ENCODE results near the gene MLANA. TPM values are rescaled to one million over a fixed set of nuclear protein-coding genes. Genes with fewer than 3 reads are reported as not detected.

The MLANA gene
- total RNA-seq, 1 donor from 2014 or later = not detected

DNA sequence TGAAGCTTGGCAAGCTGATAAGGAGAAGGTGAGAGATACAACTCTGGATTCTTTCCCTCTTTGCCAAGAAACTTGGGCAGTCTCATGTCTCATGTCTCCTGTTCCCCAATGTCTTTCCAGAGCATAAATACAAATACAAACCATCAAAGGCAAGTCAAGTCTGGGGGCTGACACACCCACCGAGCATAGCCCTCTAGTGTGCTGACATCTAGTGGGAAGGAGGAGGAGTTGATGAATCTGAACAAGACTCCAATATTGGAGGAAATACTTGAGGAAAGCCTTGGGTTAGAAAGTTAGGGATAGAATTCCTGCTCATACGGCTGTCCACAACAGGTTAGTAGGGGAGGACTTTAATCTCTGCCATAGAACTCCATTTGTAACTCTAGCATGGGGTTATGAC lies 8.6 kb downstream of the MLANA start:
- DNase-seq (ENCODE audit: low read depth in 2 of 2) = no peak

DNA sequence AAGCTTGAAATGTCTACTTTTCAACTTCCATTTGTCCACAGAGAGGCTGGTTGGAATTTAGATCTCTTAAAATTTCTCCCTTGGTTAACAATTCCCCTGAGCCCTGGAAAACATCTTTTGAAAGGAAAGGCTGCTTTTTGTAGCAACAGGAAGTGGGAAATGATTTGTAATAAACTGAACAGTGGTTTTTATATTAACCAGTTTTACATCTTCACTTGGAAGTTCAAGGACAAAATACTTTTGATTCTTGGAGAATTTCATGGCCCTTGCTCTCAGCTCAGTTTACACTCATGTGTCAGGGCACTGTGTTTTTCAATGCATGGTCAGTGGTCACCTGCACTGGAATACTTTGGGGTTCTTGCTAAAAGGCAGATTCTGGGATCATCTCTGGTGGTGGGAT lies 9.9 kb downstream of the MLANA start:
- no peak for DNase-seq (ENCODE audit: low read depth in 2 of 2)

DNA sequence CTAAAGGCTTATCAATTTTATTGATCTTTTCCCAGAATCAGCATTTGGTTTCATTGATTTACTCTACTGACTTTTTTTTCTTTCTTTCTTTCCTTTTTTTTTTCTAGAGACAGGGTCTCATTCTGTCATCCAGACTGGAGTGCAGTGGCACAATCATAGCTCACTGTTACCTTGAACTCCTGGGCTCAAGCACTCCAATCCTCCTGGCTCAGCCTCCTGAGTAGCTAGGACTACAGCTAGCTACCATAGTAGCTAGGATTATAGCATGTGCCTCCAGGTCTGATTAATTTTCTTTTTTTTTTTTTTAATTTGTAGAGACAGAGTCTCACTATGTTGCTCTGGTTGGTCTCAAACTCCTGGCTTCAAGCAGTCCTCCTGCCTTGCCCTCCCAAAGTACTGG lies 11.7 kb downstream of the MLANA start:
- DNase-seq (ENCODE audit: low read depth in 2 of 2) = no peak

DNA sequence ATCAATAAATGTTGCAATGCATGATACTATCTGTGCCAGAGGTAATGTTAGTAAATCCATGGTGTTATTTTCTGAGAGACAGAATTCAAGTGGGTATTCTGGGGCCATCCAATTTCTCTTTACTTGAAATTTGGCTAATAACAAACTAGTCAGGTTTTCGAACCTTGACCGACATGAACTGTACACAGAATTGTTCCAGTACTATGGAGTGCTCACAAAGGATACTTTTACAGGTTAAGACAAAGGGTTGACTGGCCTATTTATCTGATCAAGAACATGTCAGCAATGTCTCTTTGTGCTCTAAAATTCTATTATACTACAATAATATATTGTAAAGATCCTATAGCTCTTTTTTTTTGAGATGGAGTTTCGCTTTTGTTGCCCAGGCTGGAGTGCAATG lies 18.2 kb downstream of the MLANA start:
- DNase-seq (ENCODE audit: low read depth in 2 of 2) = no peak

- no peak for DNase-seq (ENCODE audit: low read depth in 2 of 2)
These were observed 19.3 kb downstream of the MLANA start for GRCh38 chr9:5909976-5910375.

- DNase-seq (ENCODE audit: low read depth in 2 of 2) = no peak
These were observed 19.8 kb downstream of the MLANA start for GRCh38 chr9:5910413-5911057.

GRCh38 chr9:5915438-5915837 lies 24.7 kb downstream of the MLANA start:
- no peak for DNase-seq (ENCODE audit: low read depth in 2 of 2)

GRCh38 chr9:5917273-5917672 lies 26.6 kb downstream of the MLANA start:
- no peak for DNase-seq (ENCODE audit: low read depth in 2 of 2)

DNA sequence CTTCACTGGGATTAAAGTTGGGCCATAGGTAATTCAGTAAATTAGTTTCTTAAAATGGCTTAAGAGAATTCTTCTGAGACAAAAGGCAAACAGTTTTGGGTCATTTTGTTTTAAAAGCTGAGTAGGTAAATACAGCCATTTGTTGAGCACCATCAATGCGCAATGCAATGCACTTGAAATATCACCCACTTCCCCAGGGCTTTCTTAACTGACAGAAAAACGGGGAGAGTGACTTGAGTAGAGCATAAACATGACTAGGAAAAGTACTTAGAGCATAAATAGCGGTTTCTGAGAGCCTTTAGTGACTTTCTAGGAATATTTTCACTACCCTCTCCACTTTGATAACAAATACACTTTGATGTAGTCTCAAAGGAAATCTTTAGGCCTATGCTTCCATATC lies 27.2 kb downstream of the MLANA start:
- no peak for DNase-seq (ENCODE audit: low read depth in 2 of 2)

DNA sequence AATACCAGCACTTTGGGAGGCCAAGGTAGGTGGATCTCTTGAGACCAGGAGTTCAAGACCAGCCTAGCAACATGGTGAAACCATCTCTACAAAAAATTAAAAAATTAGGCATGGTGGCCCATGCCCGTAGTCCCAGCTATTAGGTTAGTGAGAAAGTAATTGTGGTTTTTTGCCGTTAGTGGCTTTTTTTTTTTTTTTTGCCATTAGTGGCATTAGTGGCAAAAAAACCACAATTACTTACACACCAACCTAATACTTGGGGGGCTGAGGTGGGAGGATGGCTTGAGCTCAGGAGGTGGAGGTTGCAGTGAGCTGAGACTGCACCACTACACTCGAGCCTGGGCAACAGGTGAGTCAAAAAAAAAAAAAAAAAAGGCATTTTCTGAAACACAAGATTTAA lies 27.8 kb downstream of the MLANA start:
- no peak for DNase-seq (ENCODE audit: low read depth in 2 of 2)

GRCh38 chr9:5920860-5921328 lies 30.2 kb downstream of the MLANA start:
- no peak for DNase-seq (ENCODE audit: low read depth in 2 of 2)

GRCh38 chr9:5922192-5922591 lies 31.5 kb downstream of the MLANA start:
- peak in 1 of 2 donors; percentile 8 for DNase-seq (ENCODE audit: low read depth in 2 of 2)

DNA sequence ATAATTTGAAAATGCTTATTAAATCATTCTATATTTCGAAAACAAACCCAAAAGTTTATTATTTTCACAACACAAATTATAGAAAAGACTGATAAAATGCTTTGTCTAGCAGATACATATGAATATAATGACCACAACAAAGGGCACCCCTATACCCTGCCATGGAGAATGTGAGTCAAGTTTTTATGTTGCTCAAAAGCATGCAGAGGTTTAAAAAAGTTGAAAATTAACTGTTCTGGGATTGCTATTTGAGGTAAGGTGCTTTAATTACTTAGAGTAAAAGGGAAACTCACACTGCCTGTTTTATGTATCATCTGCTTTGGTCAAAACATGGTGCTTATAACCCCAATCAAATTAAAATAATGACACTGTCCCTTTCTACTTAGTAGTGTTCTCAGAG lies 41.0 kb downstream of the MLANA start:
- DNase-seq (ENCODE audit: low read depth in 2 of 2) = no peak

GRCh38 chr9:5938449-5938848 lies 47.8 kb downstream of the MLANA start:
- DNase-seq (ENCODE audit: low read depth in 2 of 2) = no peak

DNA sequence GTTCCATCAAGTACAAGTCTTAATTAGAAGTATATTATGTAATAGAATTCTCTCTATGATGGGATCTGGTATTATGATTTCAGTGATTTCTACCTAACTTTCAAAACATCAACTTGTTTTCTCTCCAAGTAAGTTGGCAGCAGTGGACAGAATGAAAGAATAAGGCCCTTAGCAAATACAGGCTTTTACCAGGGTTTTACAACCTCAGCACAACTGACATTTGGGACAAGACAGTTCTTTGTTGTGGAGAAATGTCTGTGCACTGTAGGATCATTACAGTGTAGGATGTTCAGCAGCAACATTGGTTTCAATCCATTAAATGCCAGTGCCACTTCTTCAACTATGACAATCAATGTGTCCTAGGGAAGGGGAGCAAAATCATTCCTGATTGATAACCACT lies 48.8 kb downstream of the MLANA start:
- DNase-seq (ENCODE audit: low read depth in 2 of 2) = no peak

DNA sequence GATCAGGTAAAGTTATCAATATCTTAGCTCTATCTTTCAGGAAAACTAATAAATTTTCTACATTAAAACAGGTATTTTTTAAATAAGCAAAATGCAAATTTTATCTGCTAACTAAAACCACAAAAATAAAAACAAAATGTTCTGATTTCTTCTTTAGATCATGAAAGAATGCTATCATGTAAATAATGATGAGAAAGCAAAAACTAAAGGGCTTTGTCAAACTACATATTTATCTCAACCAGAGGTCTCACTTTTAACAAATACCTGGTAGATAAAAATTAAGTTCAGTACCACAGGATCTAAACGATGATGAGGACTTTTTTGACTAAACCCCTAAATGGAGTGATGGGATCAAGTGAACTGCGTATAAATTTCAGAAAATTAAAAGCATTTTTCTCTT lies 50.5 kb downstream of the MLANA start:
- no peak for DNase-seq (ENCODE audit: low read depth in 2 of 2)

GRCh38 chr9:5945112-5945511 lies 54.4 kb downstream of the MLANA start:
- DNase-seq (ENCODE audit: low read depth in 2 of 2) = no peak

DNA sequence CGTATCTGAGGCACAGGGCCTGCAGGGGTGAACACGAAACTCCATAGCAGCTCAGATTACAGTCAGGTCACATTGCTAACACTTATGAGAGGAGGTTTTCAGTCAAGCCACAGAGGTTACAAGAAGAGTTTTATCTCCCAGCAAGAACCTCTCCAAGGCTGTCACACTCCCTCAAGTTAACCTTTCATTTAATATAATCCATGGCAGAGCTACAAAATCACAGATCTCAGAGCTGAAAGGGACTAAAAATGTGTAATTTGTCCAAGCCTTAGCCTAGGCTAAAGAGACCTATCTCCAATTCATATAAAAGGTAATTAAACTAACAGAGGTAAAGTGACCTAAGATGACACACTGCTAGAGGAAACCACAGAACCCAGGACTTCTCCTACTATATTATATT lies 57.2 kb downstream of the MLANA start:
- DNase-seq (ENCODE audit: low read depth in 2 of 2) = no peak

GRCh38 chr9:5949103-5949699 lies 58.5 kb downstream of the MLANA start:
- DNase-seq (ENCODE audit: low read depth in 2 of 2) = peak in 1 of 2 donors; percentile 24

GRCh38 chr9:5950261-5950660 lies 59.6 kb downstream of the MLANA start:
- DNase-seq (ENCODE audit: low read depth in 2 of 2) = no peak

GRCh38 chr9:5951686-5952211 lies 61.1 kb downstream of the MLANA start:
- DNase-seq (ENCODE audit: low read depth in 2 of 2) = no peak

- no peak for DNase-seq (ENCODE audit: low read depth in 2 of 2)
These were observed 63.3 kb downstream of the MLANA start for GRCh38 chr9:5953743-5954707.

All from dermis microvascular lymphatic vessel endothelial cell (primary cell).